ENCODE results near the gene VPS35L. TPM values are rescaled to one million over a fixed set of nuclear protein-coding genes. Genes with fewer than 3 reads are reported as not detected.

Gene VPS35L
- total and polyA plus RNA-seq, 12 donors = 15.0 to 35.1 (median 30.4) TPM

DNA sequence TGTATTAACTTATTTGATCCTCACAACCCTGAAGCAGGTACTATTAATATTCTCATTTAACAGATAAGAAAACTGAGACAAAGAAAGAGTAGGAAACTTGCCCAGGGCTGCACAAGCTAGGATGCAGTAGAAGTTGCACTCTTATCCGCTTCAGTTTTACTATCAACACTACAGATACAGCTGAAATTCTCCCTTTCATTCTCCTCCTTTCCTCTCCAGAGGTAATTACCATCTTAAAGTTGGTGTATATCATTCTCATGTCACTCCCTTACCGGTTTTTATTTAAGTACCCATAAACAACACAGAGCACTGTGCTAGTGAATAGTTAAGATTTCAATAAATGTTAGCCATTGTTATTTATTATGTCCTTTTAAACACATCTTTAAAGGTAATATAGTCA lies 37.1 kb upstream of the VPS35L start:
- ATAC-seq (no peak), DNase-seq (no peak)
- H3K27me3 ChIP-seq = no peaks in the 10 kb centered on the region
- no peak for TF ChIP-seq CTCF (IDR thresholded peaks at IDR 0.05)
- 61 to 73% methylated on average over 2 of the region's 2 CpGs for WGBS, 2 donors
- H3K4me1 ChIP-seq = peaks cover 0 to 67% (median 29%) of the 10 kb centered on the region in 9 donors
- intact Hi-C loops (cut with DNase I) = no loop called here
- H3K9me3 ChIP-seq = no peaks in the 10 kb centered on the region
- no peak overlapping the region for H3K27ac ChIP-seq
- peaks cover 0 to 44% (median 18%) of the 10 kb centered on the region in 9 donors for H3K36me3 ChIP-seq
- no peak overlapping the region for H3K4me3 ChIP-seq

GRCh38 chr16:19520861-19521331 lies 34.6 kb upstream of the VPS35L start:
- H3K27me3 ChIP-seq = no peaks in the 10 kb centered on the region
- TF ChIP-seq CTCF (IDR thresholded peaks at IDR 0.05) = no peak
- peaks cover 0 to 75% (median 30%) of the 10 kb centered on the region in 9 donors for H3K4me1 ChIP-seq
- H3K27ac ChIP-seq = peak overlapping the region in 8 of 10 donors; percentile 84 to 92 (median 88)
- peaks cover 0 to 18% (median 9%) of the 10 kb centered on the region in 9 donors for H3K36me3 ChIP-seq
- DNase-seq (no peak), ATAC-seq (no peak)
- H3K4me3 ChIP-seq = peak overlapping the region; percentile 70 to 92 (median 85)
- 6 to 9% methylated on average over 8 of the region's 8 CpGs for WGBS, 2 donors
- intact Hi-C loops (cut with DNase I) = no loop called here
- H3K9me3 ChIP-seq = no peaks in the 10 kb centered on the region

DNA sequence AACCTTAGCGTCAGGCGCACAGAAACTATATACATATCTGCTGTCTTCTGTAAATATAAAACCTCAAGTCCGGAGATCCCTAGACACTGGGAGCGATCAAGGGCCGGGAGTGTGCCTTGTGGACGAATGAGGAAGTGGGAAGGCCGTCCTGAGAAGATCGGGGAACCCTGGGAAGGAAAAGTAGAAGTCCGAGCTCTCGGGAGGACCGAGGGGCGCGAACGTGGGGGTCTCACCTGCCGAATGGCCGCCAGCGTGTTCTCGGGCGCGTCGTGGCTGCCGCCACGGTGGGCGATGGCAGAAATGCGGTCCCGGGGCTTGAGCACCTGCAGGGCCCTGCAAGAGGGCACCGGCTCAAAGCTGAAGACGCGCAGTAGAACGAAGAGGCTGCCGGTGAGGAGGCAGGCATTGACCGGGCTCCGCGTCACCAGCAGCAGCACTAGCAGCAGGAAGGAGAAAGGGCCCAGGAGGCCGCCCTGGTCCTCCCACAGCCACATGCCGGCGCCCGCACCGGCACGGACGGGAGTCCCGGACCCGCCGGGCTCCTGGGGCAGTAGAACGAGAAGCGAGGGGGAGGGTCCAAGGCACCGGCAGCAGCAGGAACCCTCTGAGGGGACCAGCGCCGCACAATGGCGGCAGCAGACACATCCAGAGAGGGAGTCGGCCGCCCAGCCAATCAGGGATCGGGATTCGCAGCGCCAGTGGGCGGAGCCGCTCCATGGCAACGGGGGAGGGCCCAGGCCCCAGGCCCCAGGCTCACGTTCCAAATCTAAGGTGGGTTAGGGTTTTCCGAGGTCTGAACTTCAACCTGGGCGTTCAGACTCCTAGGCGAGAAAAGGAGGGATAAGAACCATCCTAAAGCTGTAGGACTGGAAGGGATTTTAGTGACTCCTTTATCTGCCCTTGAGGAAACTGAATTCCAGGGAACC lies 33.8 kb upstream of the VPS35L start, which contains the start of gene GDE1:
TSS of gene GDE1 (minus strand) at position 628 of the 926 bp plus-strand sequence. CDS start at position 494, 134 bp downstream.
- H3K27ac ChIP-seq = peak within 1 kb of the TSS; percentile 14 to 92 (median 88)

More for the DNA sequence above, 33.8 kb upstream of the VPS35L start, which contains the start of gene GDE1:
- Histone ChIP-seq H3K36me3 (peaks cover 0 to 10% (median 2%) of the 10 kb centered on the region in 9 donors), H3K9me3 (no peaks in the 10 kb centered on the region), H3K4me1 (peaks cover 0 to 70% (median 30%) of the 10 kb centered on the region in 9 donors), H3K27me3 (no peaks in the 10 kb centered on the region), H3K4me3 (peak within 1 kb of the TSS; percentile 70 to 92 (median 85))
- WGBS, 2 donors = 0 to 1% methylated on average over 59 to 62 of the region's 62 CpGs
- DNase-seq = peak; percentile 95
- peak; percentile 91 to 95 (median 93) for ATAC-seq
- intact Hi-C loops (cut with DNase I) = loop anchor here in 2 of 10 donors (2.0 kb wide), 1 partner anchor 33 kb away; the partner anchor contains the start of gene VPS35L (in 2 of the 2)
- TF ChIP-seq CTCF (IDR thresholded peaks at IDR 0.05) = peak in 7 of 9 donors; percentile 11 to 68 (median 53)

All from heart right ventricle (tissue), 16 donors.